Nephron progenitor cell (in vitro differentiated cells): ENCODE data around the gene ASCC1.

ENCODE experiments used
- DNase-seq: peaks from one replicate; pipeline ENCODE4 v3.0.0; 2021
- H3K27ac Mint-ChIP-seq: 2 replicates; pipeline ENCODE4 v1.8.0; 2021; ENCODE audit warnings: mild to moderate bottlenecking, moderate library complexity, mixed read lengths
- H3K27me3 Mint-ChIP-seq: 2 replicates; pipeline ENCODE4 v1.8.0; 2021; ENCODE audit warnings: mild to moderate bottlenecking, low read depth, mixed read lengths; ENCODE audit not compliant: poor library complexity
- H3K36me3 Mint-ChIP-seq: 2 replicates; pipeline ENCODE4 v1.8.0; 2021; ENCODE audit warnings: low read depth, mixed read lengths
- H3K4me1 Mint-ChIP-seq: 2 replicates; pipeline ENCODE4 v1.8.0; 2021; ENCODE audit warnings: mixed read lengths
- H3K4me3 Mint-ChIP-seq: 2 replicates; pipeline ENCODE4 v1.8.0; 2021; ENCODE audit warnings: mild to moderate bottlenecking, moderate library complexity, mixed read lengths
- H3K9me3 Mint-ChIP-seq: 2 replicates; pipeline ENCODE4 v1.8.0; 2021; ENCODE audit warnings: mild to moderate bottlenecking, moderate library complexity, mixed read lengths
- CTCF ChIP-seq: fragments of 200-600 bp; sonication (generic); IDR thresholded peaks from 2 replicates; pipeline ENCODE4 v1.5.0; 2021; ENCODE audit warnings: antibody characterized with exemption

The ASCC1 gene

GRCh38 chr10:72255977-72256729, 40.1 kb upstream of the ASCC1 start:
- TF ChIP-seq CTCF = no peak
- Mint-ChIP-seq H3K27ac (peak overlapping the region; percentile 90), H3K36me3 (no peaks in the 10 kb centered on the region), H3K27me3 (no peaks in the 10 kb centered on the region), H3K9me3 (no peaks in the 10 kb centered on the region), H3K4me1 (peaks cover 79% of the 10 kb centered on the region), H3K4me3 (no peak overlapping the region)
- no peak for DNase-seq

DNA sequence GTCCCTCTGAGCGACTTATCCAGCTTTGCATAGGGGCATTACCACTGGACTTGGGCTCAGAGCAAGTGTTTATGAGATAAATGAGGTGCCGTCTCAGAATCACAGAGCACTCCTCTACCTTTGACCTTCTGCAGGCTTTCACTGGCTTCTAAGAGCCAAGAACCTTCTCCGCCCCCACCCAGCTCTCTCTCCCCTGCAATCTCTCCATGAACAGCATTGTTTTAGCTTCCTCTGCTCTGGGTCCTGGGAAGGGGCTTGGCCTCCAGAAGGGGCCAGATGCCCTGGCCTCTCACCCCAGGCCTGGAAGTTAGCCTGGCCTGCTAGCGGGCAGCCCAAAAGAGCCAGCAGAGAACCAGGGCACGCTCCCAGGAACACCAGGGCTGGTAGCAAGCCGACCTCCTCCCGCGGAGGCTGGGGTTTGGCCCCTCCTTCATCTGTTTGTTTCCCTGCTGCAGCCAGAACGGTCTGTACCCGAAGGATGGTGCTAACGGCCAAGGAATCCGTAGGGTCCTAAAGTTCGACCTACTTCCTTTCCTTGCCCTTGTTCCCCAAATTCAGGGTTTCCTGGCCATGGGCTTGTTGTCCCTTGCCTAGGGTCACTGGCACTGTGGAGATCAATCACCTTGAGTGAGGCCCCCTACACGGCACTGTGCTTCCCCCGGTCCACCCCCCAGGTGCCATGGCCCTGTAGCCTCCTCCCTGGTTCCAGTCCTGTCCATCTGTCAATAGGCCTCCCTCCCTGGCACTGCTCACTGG, 38.9 kb upstream of the ASCC1 start:
- H3K9me3 Mint-ChIP-seq = no peaks in the 10 kb centered on the region
- H3K36me3 Mint-ChIP-seq = no peaks in the 10 kb centered on the region
- H3K27me3 Mint-ChIP-seq = no peaks in the 10 kb centered on the region
- peak; percentile 62 for DNase-seq
- TF ChIP-seq CTCF = no peak
- peaks cover 77% of the 10 kb centered on the region for H3K4me1 Mint-ChIP-seq
- H3K27ac Mint-ChIP-seq = peak overlapping the region; percentile 86
- H3K4me3 Mint-ChIP-seq = peak overlapping the region; percentile 76

- DNase-seq = no peak
- TF ChIP-seq CTCF = no peak
- Mint-ChIP-seq H3K27ac (peak overlapping the region; percentile 81), H3K4me1 (peaks cover 69% of the 10 kb centered on the region), H3K36me3 (no peaks in the 10 kb centered on the region), H3K9me3 (no peaks in the 10 kb centered on the region), H3K27me3 (no peaks in the 10 kb centered on the region), H3K4me3 (no peak overlapping the region)
Observed at GRCh38 chr10:72253578-72253977, 37.5 kb upstream of the ASCC1 start.

GRCh38 chr10:72252972-72253371, 36.9 kb upstream of the ASCC1 start:
- Mint-ChIP-seq H3K27me3 (no peaks in the 10 kb centered on the region), H3K4me3 (no peak overlapping the region), H3K27ac (no peak overlapping the region), H3K36me3 (no peaks in the 10 kb centered on the region), H3K4me1 (peaks cover 72% of the 10 kb centered on the region), H3K9me3 (no peaks in the 10 kb centered on the region)
- no peak for TF ChIP-seq CTCF
- no peak for DNase-seq

GRCh38 chr10:72251635-72252034, 35.6 kb upstream of the ASCC1 start:
- Mint-ChIP-seq H3K4me3 (no peak overlapping the region), H3K27ac (no peak overlapping the region), H3K27me3 (no peaks in the 10 kb centered on the region), H3K4me1 (peaks cover 68% of the 10 kb centered on the region), H3K9me3 (no peaks in the 10 kb centered on the region), H3K36me3 (no peaks in the 10 kb centered on the region)
- DNase-seq = no peak
- TF ChIP-seq CTCF = no peak
